Measurements from ENCODE around the gene CHRNA3. TPM values are rescaled to one million over a fixed set of nuclear protein-coding genes. Genes with fewer than 3 reads are reported as not detected.

CHRNA3 gene
- polyA plus RNA-seq, 1 donor (not counting 4 experiments of a cell fraction or from before 2014, with no cell fraction given), result not detected

- DNase-seq (ENCODE audit: low read depth, low spot score), result peak; percentile 41
- H3K9me3 ChIP-seq (ENCODE audit: control insufficient read depth, low read depth, low read length), result no peaks in the 10 kb centered on the region
- peaks cover 4% of the 10 kb centered on the region for H3K79me2 ChIP-seq (ENCODE audit: control insufficient read depth, insufficient read depth, low read length)
- no peaks in the 10 kb centered on the region for H3K36me3 ChIP-seq (ENCODE audit: control insufficient read depth in 2 of 2, extremely low read depth in 1 of 2, insufficient read depth in 2 of 2, low read length in 2 of 2)
- peaks cover 5% of the 10 kb centered on the region for H3K4me1 ChIP-seq (ENCODE audit: control insufficient read depth, extremely low read depth, insufficient read depth, low read length)
- H3K27me3 ChIP-seq (ENCODE audit: control insufficient read depth, extremely low read depth, insufficient read depth, low read length), result no peaks in the 10 kb centered on the region
- H3K27ac ChIP-seq (ENCODE audit: control insufficient read depth, insufficient read depth, low read length), result peak within 1 kb of the TSS; percentile 53
- FAIRE-seq, result no peak
- H3K4me3 ChIP-seq (ENCODE audit: control insufficient read depth in 2 of 3, extremely low read depth in 1 of 3, insufficient read depth in 2 of 3, low read depth in 1 of 3, low read length in 3 of 3), result peak within 1 kb of the TSS; percentile 53 to 91 (median 79)
- H2AFZ ChIP-seq (ENCODE audit: control insufficient read depth, low read length), result peak within 1 kb of the TSS; percentile 94
- peak within 1 kb of the TSS; percentile 89 for H3K4me2 ChIP-seq (ENCODE audit: control insufficient read depth, extremely low read depth, insufficient read depth, low read depth, low read length)
- peak within 1 kb of the TSS; percentile 76 for H3K9ac ChIP-seq (ENCODE audit: control insufficient read depth, extremely low read depth, insufficient read depth, low read length)
- no peaks in the 10 kb centered on the region for H4K20me1 ChIP-seq (ENCODE audit: control insufficient read depth, extremely low read depth, insufficient read depth, low read length)
- no peaks in the 10 kb centered on the region for H3K9me1 ChIP-seq (ENCODE audit: control insufficient read depth, extremely low read depth, insufficient read depth, low read length)
- dilution Hi-C loops (cut with MboI; ENCODE audit: extremely low pct_ligation_motif_present, low sequenced_read_pairs), result no loop called here
- TF ChIP-seq EZH2 (IDR thresholded peaks at IDR 0.05; ENCODE audit: low read length) (no peak), CTCF (optimal IDR thresholded peaks at IDR 0.05 in 1 of 3, IDR thresholded peaks at IDR 0.05 in 1 of 3, conservative IDR thresholded peaks at IDR 0.05 in 1 of 3; ENCODE audit: extremely low read depth in 1 of 3, insufficient read depth in 2 of 3, low read length in 3 of 3) (peak in 1 of 3 experiments; percentile 8)
Observed at GRCh38 chr15:78565097-78565950, 55.5 kb downstream of the CHRNA3 start, which contains the start of gene CHRNA5. CHRNA5 (plus strand) TSS chr15:78565520; CDS start chr15:78565720, 200 bp downstream.

- dilution Hi-C loops (cut with MboI; ENCODE audit: extremely low pct_ligation_motif_present, low sequenced_read_pairs), result no loop called here
- Histone ChIP-seq H3K27me3 (ENCODE audit: control insufficient read depth, extremely low read depth, insufficient read depth, low read length) (no peaks in the 10 kb centered on the region), H3K27ac (ENCODE audit: control insufficient read depth, insufficient read depth, low read length) (no peak overlapping the region), H3K9ac (ENCODE audit: control insufficient read depth, extremely low read depth, insufficient read depth, low read length) (no peak overlapping the region), H3K9me3 (ENCODE audit: control insufficient read depth, low read depth, low read length) (no peaks in the 10 kb centered on the region), H3K4me2 (ENCODE audit: control insufficient read depth, extremely low read depth, insufficient read depth, low read depth, low read length) (peak overlapping the region; percentile 89), H2AFZ (ENCODE audit: control insufficient read depth, low read length) (peak overlapping the region; percentile 34), H4K20me1 (ENCODE audit: control insufficient read depth, extremely low read depth, insufficient read depth, low read length) (no peaks in the 10 kb centered on the region), H3K79me2 (ENCODE audit: control insufficient read depth, insufficient read depth, low read length) (peaks cover 4% of the 10 kb centered on the region), H3K4me3 (ENCODE audit: control insufficient read depth in 2 of 3, extremely low read depth in 1 of 3, insufficient read depth in 2 of 3, low read depth in 1 of 3, low read length in 3 of 3) (no peak overlapping the region), H3K36me3 (ENCODE audit: control insufficient read depth in 2 of 2, extremely low read depth in 1 of 2, insufficient read depth in 2 of 2, low read length in 2 of 2) (no peaks in the 10 kb centered on the region), H3K9me1 (ENCODE audit: control insufficient read depth, extremely low read depth, insufficient read depth, low read length) (no peaks in the 10 kb centered on the region), H3K4me1 (ENCODE audit: control insufficient read depth, extremely low read depth, insufficient read depth, low read length) (peaks cover 5% of the 10 kb centered on the region)
- TF ChIP-seq EZH2 (IDR thresholded peaks at IDR 0.05; ENCODE audit: low read length) (no peak), CTCF (optimal IDR thresholded peaks at IDR 0.05 in 1 of 3, IDR thresholded peaks at IDR 0.05 in 1 of 3, conservative IDR thresholded peaks at IDR 0.05 in 1 of 3; ENCODE audit: extremely low read depth in 1 of 3, insufficient read depth in 2 of 3, low read length in 3 of 3) (no peak)
- FAIRE-seq, result no peak
- no peak for DNase-seq (ENCODE audit: low read depth, low spot score)
Observed at GRCh38 chr15:78564743-78565096, 56.1 kb downstream of the CHRNA3 start.

Measured in keratinocyte (primary cell).